ENCODE results near the gene GPX6. TPM values are rescaled to one million over a fixed set of nuclear protein-coding genes. Genes with fewer than 3 reads are reported as not detected.

GPX6 gene
- total and polyA plus RNA-seq, 2 of the 13 experiments (the other 11 are each of a cell fraction or from before 2014, with no cell fraction given) = not detected

DNA sequence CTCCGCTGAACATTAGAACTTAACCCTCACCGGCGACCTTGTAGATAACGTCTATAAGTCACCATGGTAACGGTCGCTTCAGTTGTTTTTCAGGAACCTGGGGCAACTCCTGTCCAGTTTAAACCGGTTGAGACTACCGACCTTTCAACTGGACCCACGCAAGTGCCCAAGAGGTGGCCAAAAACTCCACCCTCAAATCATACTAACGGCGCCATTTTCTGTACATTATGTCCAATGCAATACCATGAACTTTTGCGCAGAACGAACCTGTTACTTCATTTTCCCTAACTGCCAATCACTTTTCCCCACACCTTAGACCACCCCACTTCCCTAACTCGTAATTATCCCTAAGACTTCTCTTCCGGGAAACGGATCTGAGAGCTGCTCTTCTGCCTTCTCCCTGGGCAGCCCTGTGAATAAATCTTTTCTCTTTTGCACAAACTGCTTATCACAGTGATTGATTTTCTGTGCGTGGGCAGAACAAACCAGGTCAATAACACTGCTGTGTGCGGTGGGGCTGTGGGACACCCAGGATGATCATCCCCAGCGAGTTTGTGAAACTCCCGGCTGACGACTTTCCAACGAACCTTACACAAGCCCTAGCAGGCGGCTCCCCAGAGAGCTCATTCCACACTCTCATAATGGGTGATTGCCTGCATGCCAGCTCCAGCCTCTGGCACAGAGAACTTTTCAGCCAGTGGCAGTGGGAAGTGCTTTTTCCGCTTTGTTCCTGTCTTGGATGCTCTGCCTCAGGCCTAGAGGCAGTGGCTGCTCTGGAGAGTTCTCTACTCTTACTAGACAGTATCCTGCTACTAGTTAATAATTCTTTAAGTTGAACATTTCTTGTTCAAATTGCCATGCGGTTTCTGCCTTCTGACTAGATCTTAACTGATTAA, 38.6 kb upstream of the GPX6 start (continued):
- TF ChIP-seq PPARG (CRISPR knock-in tag; conservative IDR thresholded peaks at IDR 0.05) = no peak
- 0 out of 2 replicates have a peak, but pooled peaks have one; percentile 43 for TF ChIP-seq ZNF644 (CRISPR knock-in tag; IDR thresholded peaks at IDR 0.05; ENCODE audit: low read depth)
- TF ChIP-seq MED1 (CRISPR knock-in tag; IDR thresholded peaks at IDR 0.05) = peak; percentile 56
- TF ChIP-seq ZNF720 (CRISPR knock-in tag; IDR thresholded peaks at IDR 0.05) = no peak
- peak; percentile 68 for TF ChIP-seq RFX1 (IDR thresholded peaks at IDR 0.05)
- TF ChIP-seq, protein P1, sequence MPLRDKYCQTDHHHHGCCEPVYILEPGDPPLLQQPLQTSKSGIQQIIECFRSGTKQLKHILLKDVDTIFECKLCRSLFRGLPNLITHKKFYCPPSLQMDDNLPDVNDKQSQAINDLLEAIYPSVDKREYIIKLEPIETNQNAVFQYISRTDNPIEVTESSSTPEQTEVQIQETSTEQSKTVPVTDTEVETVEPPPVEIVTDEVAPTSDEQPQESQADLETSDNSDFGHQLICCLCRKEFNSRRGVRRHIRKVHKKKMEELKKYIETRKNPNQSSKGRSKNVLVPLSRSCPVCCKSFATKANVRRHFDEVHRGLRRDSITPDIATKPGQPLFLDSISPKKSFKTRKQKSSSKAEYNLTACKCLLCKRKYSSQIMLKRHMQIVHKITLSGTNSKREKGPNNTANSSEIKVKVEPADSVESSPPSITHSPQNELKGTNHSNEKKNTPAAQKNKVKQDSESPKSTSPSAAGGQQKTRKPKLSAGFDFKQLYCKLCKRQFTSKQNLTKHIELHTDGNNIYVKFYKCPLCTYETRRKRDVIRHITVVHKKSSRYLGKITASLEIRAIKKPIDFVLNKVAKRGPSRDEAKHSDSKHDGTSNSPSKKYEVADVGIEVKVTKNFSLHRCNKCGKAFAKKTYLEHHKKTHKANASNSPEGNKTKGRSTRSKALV (CRISPR knock-in tag; IDR thresholded peaks at IDR 0.05) = peak; percentile 43; the same call in 1 of the 2 replicates
- 0 out of 2 replicates have a peak, but pooled peaks have one; percentile 52 for TF ChIP-seq MEF2D (CRISPR knock-in tag; IDR thresholded peaks at IDR 0.05)
- peak; percentile 37; the same call in 1 of the 2 replicates for TF ChIP-seq SIN3A (IDR thresholded peaks at IDR 0.05; ENCODE audit: borderline replicate concordance, low read depth, low read length)
- TF ChIP-seq ZC3H13 (CRISPR knock-in tag; IDR thresholded peaks at IDR 0.05) = no peak
- no peak for TF ChIP-seq KDM5B (CRISPR knock-in tag; IDR thresholded peaks at IDR 0.05; ENCODE audit: borderline replicate concordance)
- 0 out of 2 replicates have a peak, but pooled peaks have one; percentile 24 for TF ChIP-seq ZNF136 (CRISPR knock-in tag; IDR thresholded peaks at IDR 0.05; ENCODE audit: low read depth)
- TF ChIP-seq RFXAP (CRISPR knock-in tag; IDR thresholded peaks at IDR 0.05; ENCODE audit: borderline replicate concordance) = peak; percentile 69; the same call in 1 of the 2 replicates
- TF ChIP-seq SSRP1 (CRISPR knock-in tag; IDR thresholded peaks at IDR 0.05) = no peak
- TF ChIP-seq ZSCAN12 (CRISPR knock-in tag; IDR thresholded peaks at IDR 0.05) = 0 out of 2 replicates have a peak, but pooled peaks have one; percentile 42
